Fibroblast of pulmonary artery (primary cell): ENCODE data around the gene FRMPD2.

Source experiments
- DNase-seq: peaks from one replicate; pipeline ENCODE4 v3.0.0-alpha.2; 2010; ENCODE audit warnings: low read depth
- H3K4me3 ChIP-seq: replicated peaks from 2 replicates; pipeline ENCODE4 v1.5.1; 2011; ENCODE audit warnings: low read depth, mild to moderate bottlenecking, control low read depth, low read length, moderate library complexity
- TF ChIP-seq, protein P1 (sequence below): IDR thresholded peaks from 2 replicates; pipeline ENCODE4 v1.5.1; 2011; ENCODE audit warnings: mild to moderate bottlenecking, control low read depth, low read length, inconsistent platforms; ENCODE audit errors: missing control alignments

The FRMPD2 gene

DNA sequence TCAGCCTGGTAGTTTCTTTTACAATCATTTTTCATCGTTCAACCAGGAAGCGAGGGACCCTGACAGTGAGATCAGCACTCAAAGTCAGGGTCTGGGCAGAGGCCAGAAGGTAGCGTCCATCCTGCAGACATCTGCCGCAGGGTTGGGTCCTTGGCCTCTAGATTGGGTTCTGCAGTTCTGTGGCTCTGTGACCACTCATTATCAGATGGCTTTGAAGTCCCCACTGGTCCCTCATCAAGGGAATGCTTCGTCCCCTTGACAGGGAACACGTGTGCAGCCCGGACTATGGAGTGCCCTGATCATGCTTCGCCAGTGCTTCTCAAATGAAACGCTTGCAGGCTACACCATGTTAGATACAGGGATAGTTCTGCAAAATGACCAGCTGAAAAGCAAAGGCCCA lies 64.1 kb downstream of the FRMPD2 start:
- no peak overlapping the region for H3K4me3 ChIP-seq
- TF ChIP-seq, protein P1, sequence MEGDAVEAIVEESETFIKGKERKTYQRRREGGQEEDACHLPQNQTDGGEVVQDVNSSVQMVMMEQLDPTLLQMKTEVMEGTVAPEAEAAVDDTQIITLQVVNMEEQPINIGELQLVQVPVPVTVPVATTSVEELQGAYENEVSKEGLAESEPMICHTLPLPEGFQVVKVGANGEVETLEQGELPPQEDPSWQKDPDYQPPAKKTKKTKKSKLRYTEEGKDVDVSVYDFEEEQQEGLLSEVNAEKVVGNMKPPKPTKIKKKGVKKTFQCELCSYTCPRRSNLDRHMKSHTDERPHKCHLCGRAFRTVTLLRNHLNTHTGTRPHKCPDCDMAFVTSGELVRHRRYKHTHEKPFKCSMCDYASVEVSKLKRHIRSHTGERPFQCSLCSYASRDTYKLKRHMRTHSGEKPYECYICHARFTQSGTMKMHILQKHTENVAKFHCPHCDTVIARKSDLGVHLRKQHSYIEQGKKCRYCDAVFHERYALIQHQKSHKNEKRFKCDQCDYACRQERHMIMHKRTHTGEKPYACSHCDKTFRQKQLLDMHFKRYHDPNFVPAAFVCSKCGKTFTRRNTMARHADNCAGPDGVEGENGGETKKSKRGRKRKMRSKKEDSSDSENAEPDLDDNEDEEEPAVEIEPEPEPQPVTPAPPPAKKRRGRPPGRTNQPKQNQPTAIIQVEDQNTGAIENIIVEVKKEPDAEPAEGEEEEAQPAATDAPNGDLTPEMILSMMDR = no peak
- no peak for DNase-seq

DNA sequence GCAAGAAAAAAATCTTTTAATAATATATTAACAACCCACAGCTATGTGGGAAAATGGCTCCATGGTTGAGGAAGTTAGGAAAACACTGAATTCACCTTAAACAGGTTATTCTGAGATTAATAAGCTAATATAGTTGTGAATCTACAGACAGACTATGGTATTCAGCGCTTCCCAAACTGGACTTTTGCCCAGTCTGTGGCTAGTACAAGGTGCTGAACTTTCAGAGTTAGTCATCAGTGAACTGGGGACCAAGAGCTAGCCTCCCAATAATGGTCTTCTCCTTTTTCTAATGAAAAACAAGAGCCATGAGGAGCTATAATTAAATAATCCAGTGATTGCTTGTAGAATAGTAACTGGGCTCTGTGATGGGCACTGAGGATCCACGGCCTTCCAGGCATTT lies 65.3 kb downstream of the FRMPD2 start:
- DNase-seq = peak; percentile 3
- TF ChIP-seq, protein P1 = no peak
- H3K4me3 ChIP-seq = no peak overlapping the region

DNA sequence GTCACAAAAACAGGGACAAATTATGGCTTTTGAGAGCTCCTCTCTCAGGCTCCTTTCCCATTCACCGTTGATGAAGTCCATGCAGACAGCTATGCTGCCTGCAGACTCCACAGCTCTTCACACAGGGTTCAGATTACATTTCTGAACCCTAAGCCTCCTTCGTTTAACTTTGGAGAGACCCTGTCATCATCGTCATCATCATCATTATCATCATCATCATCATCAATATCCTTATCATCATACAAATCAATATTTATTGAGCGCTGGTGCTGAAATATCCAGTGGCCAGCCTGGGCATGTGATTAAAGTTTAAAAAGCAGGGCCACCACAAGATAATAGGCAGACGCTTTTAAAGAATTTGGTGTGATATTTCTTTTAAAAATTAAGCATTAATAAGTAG lies 66.6 kb downstream of the FRMPD2 start:
- DNase-seq = no peak
- H3K4me3 ChIP-seq = no peak overlapping the region
- TF ChIP-seq, protein P1 = no peak

DNA sequence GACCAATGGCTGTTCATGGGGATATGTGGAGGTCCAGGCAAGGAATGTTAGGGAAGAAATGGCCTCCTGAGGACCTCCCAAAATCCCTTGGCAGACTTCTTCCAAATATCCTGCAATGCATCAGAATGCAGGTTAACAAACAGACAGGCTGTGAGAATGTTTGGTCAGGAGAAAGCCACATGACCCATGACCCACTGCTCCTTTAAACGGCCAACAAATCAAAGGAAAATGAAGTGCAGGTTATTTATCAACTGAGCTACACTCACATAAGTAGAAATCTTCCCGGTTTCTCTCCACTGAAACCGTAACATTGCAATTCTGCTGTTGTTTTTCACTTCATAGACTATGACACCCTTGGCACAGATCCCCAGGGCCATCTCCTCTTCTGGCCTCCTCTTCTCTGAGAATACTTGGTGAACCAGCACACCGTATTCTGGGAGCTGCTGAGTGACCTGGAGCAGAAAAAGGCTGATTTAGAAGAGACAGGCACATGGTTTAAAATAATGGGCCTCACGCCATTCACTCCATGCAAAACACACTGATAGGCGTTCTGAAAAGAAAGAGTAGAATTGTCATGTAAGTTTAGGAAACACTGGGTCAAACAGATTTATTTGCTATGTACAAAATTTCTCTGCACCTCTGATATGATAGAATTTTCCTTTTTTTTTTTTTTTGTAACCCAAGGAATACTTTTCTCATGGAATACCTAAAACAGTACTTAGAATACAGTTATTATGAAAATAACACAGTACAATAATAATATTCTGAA lies 67.8 kb downstream of the FRMPD2 start:
- no peak overlapping the region for H3K4me3 ChIP-seq
- no peak for DNase-seq
- TF ChIP-seq, protein P1 = no peak

DNA sequence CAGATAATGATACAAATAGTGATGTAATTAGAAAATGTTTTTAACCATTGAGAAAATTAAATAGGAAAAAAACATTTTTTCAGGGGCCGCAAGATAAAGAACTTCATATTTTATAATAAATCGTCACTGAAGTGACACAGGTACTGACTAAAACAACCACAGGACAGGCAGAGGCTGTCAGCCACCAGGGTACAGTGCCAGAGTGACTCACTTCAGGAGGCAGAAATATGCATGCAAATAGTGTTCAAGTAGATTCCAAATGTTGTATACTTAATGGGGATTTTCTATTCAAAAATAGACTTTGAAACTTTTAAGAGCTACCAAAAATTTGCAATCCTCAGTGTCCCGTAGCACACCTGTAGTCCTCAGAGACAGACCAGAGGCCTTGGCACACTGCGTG lies 68.6 kb downstream of the FRMPD2 start:
- DNase-seq = no peak
- H3K4me3 ChIP-seq = no peak overlapping the region
- TF ChIP-seq, protein P1 = no peak

DNA sequence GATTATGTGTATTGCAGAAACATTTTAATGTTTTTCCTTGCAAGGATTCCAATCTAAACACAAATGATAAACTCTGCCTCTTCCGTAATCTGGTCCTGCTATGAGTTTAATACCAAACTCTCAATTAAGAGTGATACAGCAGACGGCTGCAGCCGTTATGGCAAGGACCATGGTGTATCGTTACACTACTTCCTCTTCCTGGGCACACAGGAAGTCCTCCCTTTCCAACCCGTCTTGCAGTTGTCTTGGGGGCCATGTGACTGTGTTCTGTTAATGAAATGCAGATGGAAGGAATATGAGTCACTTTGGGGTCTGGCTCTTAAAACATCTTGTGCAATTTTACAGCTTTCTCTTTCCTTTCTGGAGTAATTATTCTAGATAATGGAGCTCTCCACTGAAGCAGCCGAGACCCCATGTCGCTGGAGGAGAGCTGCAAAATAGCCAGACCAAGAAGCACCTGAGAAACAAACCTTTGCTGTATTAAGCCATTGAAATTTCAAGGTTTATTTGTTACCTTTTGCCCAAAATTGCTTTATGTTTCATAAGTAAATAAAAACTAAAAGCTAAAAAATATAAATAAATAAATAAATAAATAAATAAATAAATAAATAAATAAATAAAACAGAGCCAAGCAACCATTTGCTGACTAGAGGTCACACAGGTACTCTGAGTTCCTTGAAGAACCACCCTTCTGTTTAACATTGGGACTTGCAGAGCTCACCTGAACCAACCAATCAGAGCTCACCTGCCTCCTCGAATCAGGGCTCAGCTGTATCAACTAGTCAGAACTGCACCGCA lies 74.7 kb downstream of the FRMPD2 start:
- no peak overlapping the region for H3K4me3 ChIP-seq
- TF ChIP-seq, protein P1 = no peak
- DNase-seq = peak; percentile 69
